ENCODE data around the gene AGBL1. TPM values are rescaled to one million over a fixed set of nuclear protein-coding genes. Genes with fewer than 3 reads are reported as not detected.

Gene AGBL1
- total RNA-seq, 1 experiment from 2014 or later = not detected

DNA sequence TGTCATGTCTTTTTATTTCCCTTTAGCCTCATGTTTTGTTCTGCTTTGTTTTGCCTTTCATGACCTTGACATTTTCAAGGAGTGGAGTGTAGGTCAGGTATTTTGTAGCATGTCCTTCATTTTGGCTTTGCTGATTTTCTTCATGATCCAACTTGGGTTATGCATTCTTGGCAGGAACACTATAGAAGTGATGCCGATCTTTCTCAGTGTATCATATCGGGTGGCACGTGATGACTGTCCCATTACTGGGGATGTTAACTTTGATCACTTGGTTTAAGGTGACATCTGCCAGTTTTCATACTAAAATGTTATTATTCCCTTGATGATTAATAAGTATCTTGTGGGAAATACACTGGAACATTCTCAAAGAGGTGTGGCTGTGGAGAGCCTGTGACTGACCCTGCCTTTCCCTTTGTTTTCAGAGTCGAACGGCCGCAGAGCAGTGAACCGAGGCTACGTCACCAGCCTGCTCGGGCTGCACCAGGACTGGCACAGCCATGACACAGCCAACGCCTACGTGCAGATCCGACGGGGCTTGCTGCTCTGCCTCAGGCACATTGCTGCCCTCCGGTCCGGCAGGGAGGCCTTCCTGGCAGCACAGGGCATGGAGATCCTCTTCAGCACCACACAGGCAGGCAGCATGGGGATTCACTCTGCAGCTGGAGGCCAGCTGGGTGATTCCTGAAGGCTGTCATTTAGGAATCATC is 167.7 kb downstream of the AGBL1 start:
- H2AFZ ChIP-seq (ENCODE audit: low read length) = no peak overlapping the region
- H3K27ac ChIP-seq (ENCODE audit: low read length) = no peak overlapping the region
- H3K4me1 ChIP-seq (ENCODE audit: low read length) = no peaks in the 10 kb centered on the region
- H3K9ac ChIP-seq (ENCODE audit: low read length) = no peak overlapping the region
- no peak for DNase-seq
- no peaks in the 10 kb centered on the region for H4K20me1 ChIP-seq (ENCODE audit: insufficient read depth, low read depth, low read length)
- no peak overlapping the region for H3K4me3 ChIP-seq (ENCODE audit: low read length)
- H3K79me2 ChIP-seq (ENCODE audit: low read length) = no peaks in the 10 kb centered on the region
- no peaks in the 10 kb centered on the region for H3K27me3 ChIP-seq (ENCODE audit: low read length)
- no peak overlapping the region for H3K4me2 ChIP-seq (ENCODE audit: low read depth, low read length, poor library complexity, severe bottlenecking)
- no peaks in the 10 kb centered on the region for H3K9me2 ChIP-seq (replicated peaks; ENCODE audit: insufficient read depth, low read length)
- H3K9me3 ChIP-seq (ENCODE audit: low read length) = no peaks in the 10 kb centered on the region
- H3K36me3 ChIP-seq (ENCODE audit: insufficient read depth, low read length) = no peaks in the 10 kb centered on the region

GRCh38 chr15:86255247-86255646 is 175.6 kb downstream of the AGBL1 start:
- no peaks in the 10 kb centered on the region for H4K20me1 ChIP-seq (ENCODE audit: insufficient read depth, low read depth, low read length)
- no peak overlapping the region for H3K9ac ChIP-seq (ENCODE audit: low read length)
- H3K4me3 ChIP-seq (ENCODE audit: low read length) = no peak overlapping the region
- H3K4me2 ChIP-seq (ENCODE audit: low read depth, low read length, poor library complexity, severe bottlenecking) = no peak overlapping the region
- H3K36me3 ChIP-seq (ENCODE audit: insufficient read depth, low read length) = no peaks in the 10 kb centered on the region
- H3K9me3 ChIP-seq (ENCODE audit: low read length) = no peaks in the 10 kb centered on the region
- 0 out of 2 replicates have a peak, but pooled peaks cover 3% of the 10 kb centered on the region for H3K27me3 ChIP-seq (ENCODE audit: low read length)
- H2AFZ ChIP-seq (ENCODE audit: low read length) = no peak overlapping the region
- no peaks in the 10 kb centered on the region for H3K4me1 ChIP-seq (ENCODE audit: low read length)
- no peak overlapping the region for H3K27ac ChIP-seq (ENCODE audit: low read length)
- H3K79me2 ChIP-seq (ENCODE audit: low read length) = no peaks in the 10 kb centered on the region
- no peaks in the 10 kb centered on the region for H3K9me2 ChIP-seq (replicated peaks; ENCODE audit: insufficient read depth, low read length)
- DNase-seq = no peak

DNA sequence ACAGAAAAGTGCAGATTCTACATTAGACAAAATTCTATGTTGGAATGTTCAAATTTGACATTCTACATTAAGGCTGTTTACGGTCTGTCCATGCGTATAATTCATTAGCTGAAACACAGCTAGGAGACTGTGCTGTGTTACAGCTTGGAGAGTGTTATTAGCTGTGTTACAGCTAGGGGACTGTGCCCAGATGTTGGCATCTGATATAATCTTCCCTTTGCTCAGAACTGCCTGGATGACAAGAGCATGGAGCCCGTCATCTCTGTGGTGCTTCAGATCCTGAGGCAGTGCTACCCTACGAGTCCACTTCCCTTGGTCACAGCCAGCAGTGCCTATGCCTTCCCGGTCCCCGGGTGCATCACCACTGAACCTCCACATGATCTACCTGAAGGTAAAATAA is 177.0 kb downstream of the AGBL1 start:
- Histone ChIP-seq H3K27me3 (ENCODE audit: low read length) (0 out of 2 replicates have a peak, but pooled peaks cover 3% of the 10 kb centered on the region), H3K4me1 (ENCODE audit: low read length) (no peaks in the 10 kb centered on the region), H4K20me1 (ENCODE audit: insufficient read depth, low read depth, low read length) (no peaks in the 10 kb centered on the region), H2AFZ (ENCODE audit: low read length) (no peak overlapping the region), H3K9me2 (replicated peaks; ENCODE audit: insufficient read depth, low read length) (no peaks in the 10 kb centered on the region), H3K4me2 (ENCODE audit: low read depth, low read length, poor library complexity, severe bottlenecking) (no peak overlapping the region), H3K9ac (ENCODE audit: low read length) (no peak overlapping the region), H3K36me3 (ENCODE audit: insufficient read depth, low read length) (no peaks in the 10 kb centered on the region), H3K79me2 (ENCODE audit: low read length) (no peaks in the 10 kb centered on the region), H3K4me3 (ENCODE audit: low read length) (no peak overlapping the region), H3K27ac (ENCODE audit: low read length) (no peak overlapping the region), H3K9me3 (ENCODE audit: low read length) (no peaks in the 10 kb centered on the region)
- DNase-seq = no peak

- Histone ChIP-seq H3K9me2 (replicated peaks; ENCODE audit: insufficient read depth, low read length) (no peaks in the 10 kb centered on the region), H3K27ac (ENCODE audit: low read length) (no peak overlapping the region), H2AFZ (ENCODE audit: low read length) (no peak overlapping the region), H3K4me2 (ENCODE audit: low read depth, low read length, poor library complexity, severe bottlenecking) (no peak overlapping the region), H3K9me3 (ENCODE audit: low read length) (no peaks in the 10 kb centered on the region), H3K36me3 (ENCODE audit: insufficient read depth, low read length) (no peaks in the 10 kb centered on the region), H3K27me3 (ENCODE audit: low read length) (0 out of 2 replicates have a peak, but pooled peaks cover 3% of the 10 kb centered on the region), H3K9ac (ENCODE audit: low read length) (no peak overlapping the region), H4K20me1 (ENCODE audit: insufficient read depth, low read depth, low read length) (no peaks in the 10 kb centered on the region), H3K4me3 (ENCODE audit: low read length) (no peak overlapping the region), H3K79me2 (ENCODE audit: low read length) (no peaks in the 10 kb centered on the region), H3K4me1 (ENCODE audit: low read length) (no peaks in the 10 kb centered on the region)
- no peak for DNase-seq
Observed at GRCh38 chr15:86259589-86259988, 179.9 kb downstream of the AGBL1 start.

DNA sequence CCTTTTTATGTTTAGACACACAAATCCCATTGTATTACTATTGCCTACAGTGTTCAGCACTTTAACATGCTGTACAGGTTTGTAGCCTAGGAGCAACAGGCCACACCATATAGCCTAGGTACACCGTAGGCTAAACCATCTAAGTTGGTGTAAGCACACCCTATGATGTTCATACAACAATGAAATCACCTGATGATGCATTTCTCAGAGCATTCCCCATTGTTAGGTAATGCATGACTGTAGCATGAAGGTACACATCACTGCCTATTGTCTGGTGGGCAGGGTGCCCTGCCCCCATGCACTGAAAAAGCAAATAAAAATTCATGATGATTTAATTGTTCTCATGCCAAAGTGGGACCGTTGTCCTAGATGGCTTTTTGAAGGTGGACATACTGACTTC is 183.6 kb downstream of the AGBL1 start:
- Histone ChIP-seq H2AFZ (ENCODE audit: low read length) (no peak overlapping the region), H3K4me3 (ENCODE audit: low read length) (no peak overlapping the region), H3K4me1 (ENCODE audit: low read length) (no peaks in the 10 kb centered on the region)

GRCh38 chr15:86266896-86267484 is 187.3 kb downstream of the AGBL1 start:
- Histone ChIP-seq H3K27ac (ENCODE audit: low read length) (no peak overlapping the region), H3K9me3 (ENCODE audit: low read length) (no peaks in the 10 kb centered on the region), H3K4me3 (ENCODE audit: low read length) (no peak overlapping the region), H3K4me2 (ENCODE audit: low read depth, low read length, poor library complexity, severe bottlenecking) (no peak overlapping the region), H3K27me3 (ENCODE audit: low read length) (no peaks in the 10 kb centered on the region), H3K9ac (ENCODE audit: low read length) (no peak overlapping the region), H3K4me1 (ENCODE audit: low read length) (no peaks in the 10 kb centered on the region), H4K20me1 (ENCODE audit: insufficient read depth, low read depth, low read length) (no peaks in the 10 kb centered on the region), H3K36me3 (ENCODE audit: insufficient read depth, low read length) (no peaks in the 10 kb centered on the region), H3K79me2 (ENCODE audit: low read length) (no peaks in the 10 kb centered on the region), H3K9me2 (replicated peaks; ENCODE audit: insufficient read depth, low read length) (no peaks in the 10 kb centered on the region), H2AFZ (ENCODE audit: low read length) (no peak overlapping the region)
- DNase-seq = no peak

More for the DNA sequence above, 183.6 kb downstream of the AGBL1 start:
- Histone ChIP-seq H3K4me2 (ENCODE audit: low read depth, low read length, poor library complexity, severe bottlenecking) (no peak overlapping the region), H3K27ac (ENCODE audit: low read length) (no peak overlapping the region), H3K79me2 (ENCODE audit: low read length) (no peaks in the 10 kb centered on the region), H3K27me3 (ENCODE audit: low read length) (no peaks in the 10 kb centered on the region), H3K36me3 (ENCODE audit: insufficient read depth, low read length) (no peaks in the 10 kb centered on the region), H3K9me2 (replicated peaks; ENCODE audit: insufficient read depth, low read length) (no peaks in the 10 kb centered on the region), H3K9me3 (ENCODE audit: low read length) (no peaks in the 10 kb centered on the region), H3K9ac (ENCODE audit: low read length) (no peak overlapping the region), H4K20me1 (ENCODE audit: insufficient read depth, low read depth, low read length) (no peaks in the 10 kb centered on the region)
- DNase-seq = no peak

DNA sequence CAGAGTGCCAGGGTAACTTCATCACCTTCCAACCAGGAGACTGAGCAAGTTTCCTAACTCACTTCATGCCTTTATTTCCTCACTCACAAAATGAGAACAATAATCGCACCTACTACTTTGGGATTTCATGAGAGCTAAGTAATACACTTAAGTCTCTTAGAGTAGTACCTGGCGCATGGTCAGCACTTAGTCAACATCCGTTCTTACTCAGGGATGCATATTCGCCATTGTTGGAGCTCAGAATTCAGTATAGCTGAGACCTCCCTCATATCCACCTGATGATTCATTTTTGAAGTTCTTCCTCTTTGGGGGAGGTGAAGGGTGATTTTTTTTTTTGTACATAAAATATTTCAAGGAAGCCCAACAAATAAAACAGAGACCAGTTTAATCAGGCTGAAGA is 188.2 kb downstream of the AGBL1 start:
- H3K4me2 ChIP-seq (ENCODE audit: low read depth, low read length, poor library complexity, severe bottlenecking) = no peak overlapping the region
- H3K9ac ChIP-seq (ENCODE audit: low read length) = no peak overlapping the region
- no peak overlapping the region for H2AFZ ChIP-seq (ENCODE audit: low read length)
- H3K9me2 ChIP-seq (replicated peaks; ENCODE audit: insufficient read depth, low read length) = no peaks in the 10 kb centered on the region; the same call in 1 of the 2 replicates
- no peak for DNase-seq
- no peak overlapping the region for H3K27ac ChIP-seq (ENCODE audit: low read length)
- H3K27me3 ChIP-seq (ENCODE audit: low read length) = no peaks in the 10 kb centered on the region
- no peaks in the 10 kb centered on the region for H4K20me1 ChIP-seq (ENCODE audit: insufficient read depth, low read depth, low read length)
- H3K79me2 ChIP-seq (ENCODE audit: low read length) = no peaks in the 10 kb centered on the region
- no peaks in the 10 kb centered on the region for H3K36me3 ChIP-seq (ENCODE audit: insufficient read depth, low read length)
- H3K4me3 ChIP-seq (ENCODE audit: low read length) = no peak overlapping the region
- no peaks in the 10 kb centered on the region for H3K9me3 ChIP-seq (ENCODE audit: low read length)
- no peaks in the 10 kb centered on the region for H3K4me1 ChIP-seq (ENCODE audit: low read length)

GRCh38 chr15:86268558-86268957 is 188.9 kb downstream of the AGBL1 start:
- Histone ChIP-seq H3K4me1 (ENCODE audit: low read length) (no peaks in the 10 kb centered on the region), H3K9me2 (replicated peaks; ENCODE audit: insufficient read depth, low read length) (no peaks in the 10 kb centered on the region; the same call in 1 of the 2 replicates), H3K79me2 (ENCODE audit: low read length) (no peaks in the 10 kb centered on the region), H2AFZ (ENCODE audit: low read length) (no peak overlapping the region), H3K27ac (ENCODE audit: low read length) (no peak overlapping the region), H3K36me3 (ENCODE audit: insufficient read depth, low read length) (no peaks in the 10 kb centered on the region), H3K4me3 (ENCODE audit: low read length) (no peak overlapping the region), H3K4me2 (ENCODE audit: low read depth, low read length, poor library complexity, severe bottlenecking) (no peak overlapping the region), H3K9me3 (ENCODE audit: low read length) (no peaks in the 10 kb centered on the region), H3K9ac (ENCODE audit: low read length) (no peak overlapping the region), H3K27me3 (ENCODE audit: low read length) (no peaks in the 10 kb centered on the region), H4K20me1 (ENCODE audit: insufficient read depth, low read depth, low read length) (no peaks in the 10 kb centered on the region)
- no peak for DNase-seq
